ENCODE measurements around the gene TOR1A.
"Not testable (repeated sequence)": the region's sequence is repeated elsewhere in the genome, so short reads cannot be mapped to it uniquely, and the experiment has no call there.

The TOR1A gene

DNA sequence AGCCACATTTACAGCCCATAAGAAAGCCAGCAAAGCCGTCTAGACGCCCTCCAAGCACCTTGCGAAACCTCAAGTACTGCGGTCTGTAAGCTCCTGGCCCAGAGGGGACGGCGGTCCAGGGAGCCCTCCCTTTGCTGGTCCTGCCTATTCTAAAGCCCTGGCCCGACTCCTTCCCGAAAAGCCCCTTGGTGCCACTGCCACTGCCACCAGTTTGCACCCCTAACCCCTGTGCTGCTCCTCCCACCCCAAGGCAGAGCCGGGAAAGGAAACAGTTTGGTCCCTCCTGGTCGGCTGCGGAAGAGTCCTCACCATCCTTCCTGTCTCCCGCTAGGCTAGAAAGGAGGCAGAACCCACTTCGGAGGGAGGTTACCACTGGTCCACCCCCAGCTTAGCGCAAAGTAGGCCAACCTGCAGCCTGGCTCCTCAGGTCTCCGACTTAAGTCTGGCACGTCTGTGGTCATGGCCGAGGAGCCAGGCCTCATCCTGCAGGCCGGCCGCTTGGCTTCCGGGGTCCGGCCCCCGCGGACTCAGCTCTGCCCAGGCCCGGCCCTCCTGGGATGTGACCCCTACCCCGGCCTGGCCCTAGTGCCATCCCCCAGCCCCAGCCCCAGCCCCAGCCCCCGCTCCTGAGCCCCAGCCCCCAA is 916 bp downstream of the TOR1A start:
- no peak for DNase-seq (ENCODE audit: low read depth)

DNA sequence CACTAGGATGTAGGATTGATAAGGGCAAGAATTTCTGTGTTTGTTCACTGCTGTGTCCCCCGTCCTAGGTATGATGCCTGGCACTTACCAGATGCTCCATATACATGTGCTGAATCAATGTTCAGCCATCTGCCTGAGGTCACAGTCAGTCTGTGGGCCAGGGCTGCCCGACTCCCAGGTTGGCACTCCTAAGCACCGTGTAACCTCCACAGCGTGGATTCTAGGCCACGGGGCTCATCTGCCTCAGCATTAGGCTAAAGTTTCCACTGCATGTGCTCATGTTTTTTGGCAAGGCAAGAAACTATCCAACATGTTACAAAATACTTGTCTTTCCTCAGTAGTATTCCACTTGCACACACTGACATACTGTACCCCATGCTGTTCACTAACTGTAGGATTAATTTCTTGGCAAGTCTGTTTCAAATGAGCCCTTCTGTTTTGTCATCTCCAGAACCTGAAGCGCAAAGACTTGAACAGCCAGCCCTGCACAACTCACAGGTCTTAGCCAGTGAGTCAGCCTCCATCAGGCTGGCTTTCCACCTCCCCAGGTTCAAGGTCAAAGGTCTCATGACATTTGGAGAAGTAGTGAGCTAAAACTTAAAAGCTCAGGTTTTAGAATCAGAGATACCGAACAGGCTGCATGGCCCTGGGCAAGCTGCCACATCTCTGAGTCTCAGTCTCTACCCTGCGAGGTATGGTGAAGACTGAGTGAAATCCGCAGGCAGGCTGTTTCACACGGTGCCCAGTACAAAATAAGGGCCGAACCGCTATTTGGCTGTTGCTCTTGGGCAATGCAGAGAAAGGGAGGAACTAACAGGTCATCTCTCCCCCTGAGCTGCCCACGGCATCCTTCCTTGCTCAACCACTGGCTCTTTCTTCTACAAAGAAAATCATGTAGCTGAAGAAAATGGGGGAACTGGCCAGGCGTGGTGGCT is 7.2 kb downstream of the TOR1A start:
- no peak for DNase-seq (ENCODE audit: low read depth)

DNA sequence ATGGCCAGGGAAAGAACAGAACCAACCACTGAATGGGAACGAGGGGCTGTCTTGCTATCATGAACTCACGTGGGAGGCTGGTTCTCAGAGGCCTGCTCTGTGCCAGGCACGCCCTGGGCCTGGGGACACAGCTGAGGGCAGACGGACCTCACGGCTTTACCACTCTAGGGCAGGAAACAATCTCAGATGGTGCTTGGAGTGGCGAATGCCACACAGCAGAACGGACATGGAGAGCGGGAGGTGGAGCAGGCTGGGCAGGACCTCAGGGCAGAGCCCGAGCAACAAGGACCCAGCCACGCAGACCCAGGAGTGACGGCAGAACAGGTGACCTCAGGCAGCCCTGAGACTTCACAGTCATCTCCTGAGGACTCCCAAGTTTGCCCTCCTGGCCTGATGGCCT is 8.7 kb downstream of the TOR1A start:
- no peak for DNase-seq (ENCODE audit: low read depth)

DNA sequence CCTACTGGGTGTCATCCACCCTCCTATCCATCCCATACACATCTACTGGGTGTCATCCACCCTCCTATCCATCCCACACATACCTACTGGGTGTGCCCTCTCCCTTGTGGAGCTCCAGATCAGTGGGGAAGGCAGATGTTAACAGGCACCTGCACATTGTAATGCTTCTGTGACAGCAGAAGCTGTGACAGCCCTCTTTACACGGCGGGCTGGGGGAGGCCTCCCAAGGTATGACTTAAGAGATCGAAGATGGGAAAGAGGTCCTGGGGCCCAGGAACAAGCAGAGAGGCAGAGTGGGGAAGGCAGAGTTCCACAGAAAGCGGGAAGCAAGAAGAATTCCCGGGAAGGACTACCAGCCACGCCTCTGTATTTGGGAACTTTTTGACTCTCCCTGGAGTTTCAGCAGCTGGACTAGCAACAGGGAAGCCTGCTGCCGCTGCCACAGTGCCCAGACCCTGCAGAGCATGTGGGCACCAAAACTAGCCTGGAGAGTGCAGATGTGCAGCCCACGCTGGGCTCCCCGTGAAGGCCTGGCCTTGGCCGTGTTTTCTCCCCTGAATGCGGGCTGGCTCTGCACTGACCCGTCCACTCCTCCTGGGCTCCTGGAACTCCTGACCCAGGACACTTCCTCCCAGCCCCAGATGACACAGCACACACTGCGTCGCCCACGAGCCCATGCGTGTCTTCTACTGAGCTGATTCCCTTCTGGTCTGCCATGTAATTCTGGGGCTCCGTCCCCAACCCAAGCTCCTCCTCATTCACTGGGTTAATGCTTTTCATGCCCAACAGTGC is 9.3 kb downstream of the TOR1A start:
- no peak for DNase-seq (ENCODE audit: low read depth)

DNA sequence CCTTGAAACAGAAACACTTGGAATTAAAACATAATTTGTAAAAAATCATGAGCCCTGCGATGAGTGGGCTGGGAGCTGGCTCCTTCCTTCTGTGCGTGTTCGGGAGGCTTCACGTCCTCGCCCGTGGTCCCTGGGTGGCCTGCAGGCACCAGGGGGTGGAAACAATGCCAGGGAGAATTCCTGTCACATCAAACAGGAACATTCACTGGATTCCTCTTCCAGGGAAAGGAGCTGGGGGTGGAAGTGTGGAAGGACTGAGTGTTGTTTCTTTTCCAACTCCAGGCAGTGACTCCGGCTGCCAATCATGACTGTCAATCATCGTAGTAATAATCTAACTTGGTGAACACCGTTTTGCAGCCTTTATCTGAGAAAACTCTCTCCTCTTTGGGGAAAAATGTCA is 10.3 kb downstream of the TOR1A start:
- DNase-seq (ENCODE audit: low read depth): no peak

DNA sequence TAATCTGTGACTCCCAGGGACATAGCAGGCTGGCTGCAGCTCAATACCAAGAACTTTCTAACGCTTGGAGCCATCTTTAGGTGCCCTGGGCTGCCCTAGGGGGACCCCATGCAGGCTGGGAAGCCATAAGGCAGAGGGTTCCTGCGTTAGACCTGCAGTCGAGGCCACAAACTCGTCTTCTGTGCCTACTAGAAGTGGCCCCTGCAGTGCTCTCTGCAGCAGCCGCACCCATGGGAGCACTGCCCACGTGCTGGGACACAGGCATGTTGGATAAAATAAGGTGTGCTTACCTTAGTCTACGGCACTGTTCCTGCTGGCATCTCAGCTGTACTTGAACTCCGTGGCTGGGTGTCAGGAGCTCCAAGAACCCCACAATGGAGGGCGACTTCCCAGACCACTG is 11.6 kb downstream of the TOR1A start:
- no peak for DNase-seq (ENCODE audit: low read depth)

DNA sequence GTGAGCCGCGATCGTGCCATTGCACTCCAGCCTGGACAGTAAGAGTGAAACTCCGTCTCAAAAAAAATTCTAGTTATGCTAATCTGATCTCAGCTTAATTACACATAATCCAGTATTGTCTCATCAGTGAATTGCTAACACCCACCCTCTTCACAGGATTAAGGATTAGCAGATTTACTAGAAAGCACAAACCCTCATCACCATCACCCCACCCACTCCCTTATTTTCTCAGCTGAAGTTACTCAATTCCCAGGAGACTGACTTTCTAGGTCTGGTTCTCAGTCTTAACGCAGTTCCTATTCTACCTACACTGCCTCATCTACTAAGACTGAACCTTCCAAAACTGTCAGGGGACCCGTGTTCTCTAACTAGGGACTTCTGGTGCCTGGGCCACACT is 12.0 kb downstream of the TOR1A start:
- no peak for DNase-seq (ENCODE audit: low read depth)

DNA sequence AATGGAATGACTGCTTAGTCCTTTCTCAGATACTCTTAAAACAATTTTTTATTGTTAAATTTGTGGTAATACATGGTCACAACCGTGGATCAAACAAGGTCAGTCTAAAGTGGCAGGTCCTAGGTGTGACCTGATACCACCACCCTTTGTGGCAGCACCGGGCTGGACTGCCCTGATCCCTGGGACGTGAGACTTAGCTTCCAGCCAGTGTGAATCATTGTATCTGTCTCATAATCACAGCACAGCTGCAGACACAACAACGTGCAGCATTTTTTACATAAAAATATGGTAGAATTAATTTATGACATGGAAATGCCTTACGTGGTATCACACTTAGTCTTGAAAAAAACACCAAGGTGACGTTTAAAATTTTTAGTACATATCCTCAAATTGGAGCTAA is 13.1 kb downstream of the TOR1A start:
- DNase-seq (ENCODE audit: low read depth): no peak

DNA sequence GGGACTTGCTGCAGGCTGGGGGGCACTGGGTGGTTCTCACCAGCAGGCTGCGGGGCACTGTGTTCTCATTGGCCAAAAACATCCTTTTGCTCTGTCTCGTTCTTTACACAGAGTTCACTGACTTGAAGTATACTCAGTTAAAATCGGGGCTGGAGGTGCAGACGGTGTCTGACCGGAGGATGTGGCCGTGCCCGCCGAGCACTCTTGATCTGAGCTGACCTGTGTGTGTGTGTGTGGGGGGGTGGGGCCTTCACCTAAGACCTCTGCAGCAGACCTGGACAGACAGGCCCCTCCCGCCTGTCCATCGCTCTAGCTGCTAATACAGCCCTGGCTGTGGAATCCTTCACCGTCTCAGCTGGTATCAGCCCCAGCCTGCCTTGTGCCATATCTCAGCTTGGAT is 13.8 kb downstream of the TOR1A start:
- no peak for DNase-seq (ENCODE audit: low read depth)

DNA sequence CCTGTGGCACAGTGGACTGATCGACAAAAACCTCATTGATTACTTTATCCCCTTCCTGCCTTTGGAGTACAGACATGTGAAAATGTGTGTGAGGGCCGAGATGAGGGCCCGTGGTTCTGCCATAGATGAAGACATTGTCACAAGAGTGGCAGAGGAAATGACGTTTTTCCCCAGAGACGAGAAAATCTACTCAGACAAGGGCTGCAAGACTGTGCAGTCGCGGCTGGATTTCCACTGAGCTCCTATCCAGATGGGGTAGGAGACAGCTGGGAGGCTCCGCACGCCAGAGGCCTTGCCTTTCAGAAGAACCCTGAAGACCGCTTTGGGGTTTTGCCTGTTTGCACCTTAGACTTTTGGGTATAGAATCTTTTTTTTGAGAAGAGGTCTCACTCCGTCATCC is 14.6 kb downstream of the TOR1A start:
- DNase-seq (ENCODE audit: low read depth): no peak

DNA sequence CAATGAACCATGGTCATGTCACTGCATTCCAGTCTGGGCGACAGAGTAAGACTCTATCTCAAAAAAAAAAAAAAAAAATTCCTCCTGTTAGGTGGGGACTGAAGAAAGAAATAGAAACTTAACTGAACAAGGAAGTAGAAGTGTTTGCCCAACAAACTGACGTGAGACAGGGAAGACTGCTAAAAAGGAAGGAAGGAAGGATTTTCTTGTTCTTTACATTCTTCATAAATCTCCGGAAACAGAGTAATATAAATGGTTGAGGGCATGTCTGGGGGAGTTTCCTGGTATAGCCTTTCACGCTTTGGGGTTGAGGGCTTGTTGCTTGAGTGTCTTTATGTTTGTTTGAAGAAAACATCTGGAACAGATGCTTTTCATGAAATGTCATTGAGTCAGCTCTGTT is 17.9 kb downstream of the TOR1A start:
- no peak for DNase-seq (ENCODE audit: low read depth)

DNA sequence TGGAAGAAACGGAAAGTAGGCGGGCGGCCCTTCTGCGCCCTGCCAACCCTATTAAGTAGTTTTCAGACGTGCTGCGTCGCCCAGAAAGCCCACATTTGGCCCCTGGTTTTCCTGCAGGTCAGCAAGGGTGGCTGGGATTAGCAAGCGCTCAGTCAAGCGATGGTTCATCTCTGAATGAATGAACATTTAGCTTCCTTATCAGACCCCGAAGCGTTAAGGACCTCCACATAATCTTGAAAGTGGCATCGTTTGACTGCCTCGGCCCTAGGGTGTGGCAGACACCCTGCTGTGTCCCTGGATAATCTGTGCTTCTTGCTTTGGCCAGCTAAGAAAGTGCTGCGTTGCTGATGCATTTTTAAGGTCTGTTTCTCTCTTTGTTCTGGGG is 20.3 kb downstream of the TOR1A start:
- DNase-seq (ENCODE audit: low read depth): no peak

DNA sequence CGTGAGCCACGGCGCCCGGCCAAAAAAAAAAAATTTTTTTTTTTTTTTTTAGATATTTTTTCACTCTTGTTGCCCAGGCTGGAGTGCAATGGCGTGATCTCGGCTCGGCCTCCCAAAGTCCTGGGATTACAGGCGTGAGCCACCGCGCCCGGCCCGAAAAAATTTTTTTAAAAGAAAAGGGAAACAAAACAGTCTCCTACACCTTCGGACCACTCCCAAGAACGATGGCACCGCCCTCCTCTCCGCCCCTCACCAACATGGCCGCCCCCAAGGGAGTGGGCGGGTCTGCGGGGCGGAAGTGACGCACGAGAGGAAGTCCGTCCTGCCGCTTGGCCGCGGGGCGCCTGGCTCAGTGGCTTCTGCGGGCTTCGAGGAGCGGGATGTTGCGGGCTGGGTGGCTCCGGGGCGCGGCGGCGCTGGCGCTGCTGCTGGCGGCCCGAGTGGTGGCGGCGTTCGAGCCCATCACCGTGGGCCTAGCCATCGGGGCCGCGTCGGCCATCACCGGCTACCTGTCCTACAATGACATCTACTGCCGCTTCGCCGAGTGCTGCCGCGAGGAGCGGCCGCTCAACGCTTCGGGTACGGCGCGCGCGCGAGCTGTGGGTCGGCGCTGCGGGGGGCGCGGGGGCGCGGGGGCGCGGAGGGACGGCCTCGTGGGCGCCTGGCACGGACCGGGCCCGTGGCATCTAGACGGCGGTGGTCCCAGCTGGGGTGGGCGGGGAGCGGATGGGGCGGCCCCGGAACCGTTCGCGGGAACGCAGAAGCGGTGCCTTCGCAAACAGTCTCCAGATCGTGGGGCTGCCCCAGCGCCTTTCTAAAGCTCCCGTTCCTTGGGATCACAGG is 20.9 kb downstream of the TOR1A start, which contains the start of gene TOR1B:
Gene TOR1B, plus strand, starts transcription at position 352 of the 843 bp plus-strand sequence. Its CDS starts 29 bp downstream, at position 381.
- DNase-seq (ENCODE audit: low read depth): peak; percentile 88

DNA sequence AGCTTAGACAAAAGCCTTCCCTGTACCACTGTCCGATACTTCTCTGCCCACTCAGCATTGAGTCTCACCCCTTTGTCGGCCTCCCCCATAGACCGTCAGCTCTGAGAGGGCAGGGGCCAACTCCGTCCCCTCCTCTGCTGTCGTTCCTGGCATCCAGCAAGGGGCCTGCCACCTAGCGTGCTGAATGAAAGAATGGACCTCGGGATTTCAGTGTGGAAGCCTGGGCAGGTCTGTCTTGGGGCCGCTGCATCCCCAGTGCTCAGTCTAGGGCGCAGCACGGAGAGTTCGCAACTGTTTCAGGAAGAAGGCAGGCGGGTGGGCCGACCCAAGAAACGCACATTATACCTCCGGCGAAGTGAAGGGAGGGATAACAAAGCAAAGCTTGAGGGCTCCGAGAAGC is 22.4 kb downstream of the TOR1A start:
- no peak for DNase-seq (ENCODE audit: low read depth)

DNA sequence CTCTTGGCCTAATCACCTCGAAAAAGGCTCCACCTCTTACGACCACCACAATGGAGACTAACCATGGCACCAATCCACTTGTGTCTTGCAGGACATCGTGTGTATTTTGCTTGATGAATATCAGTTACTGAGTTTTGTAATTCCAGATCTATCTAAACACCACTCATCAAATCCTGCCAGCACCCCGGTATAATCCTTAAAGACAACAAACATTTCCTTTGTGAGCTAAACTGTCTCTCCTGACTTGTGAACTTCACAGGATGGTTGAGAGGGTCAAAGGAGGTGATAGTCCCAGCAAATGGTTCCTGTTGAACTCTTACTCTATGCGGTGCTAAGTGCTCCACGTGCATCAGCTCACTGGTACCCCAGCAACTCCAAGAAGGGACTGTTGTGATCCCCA is 25.0 kb downstream of the TOR1A start:
- no peak for DNase-seq (ENCODE audit: low read depth)

DNA sequence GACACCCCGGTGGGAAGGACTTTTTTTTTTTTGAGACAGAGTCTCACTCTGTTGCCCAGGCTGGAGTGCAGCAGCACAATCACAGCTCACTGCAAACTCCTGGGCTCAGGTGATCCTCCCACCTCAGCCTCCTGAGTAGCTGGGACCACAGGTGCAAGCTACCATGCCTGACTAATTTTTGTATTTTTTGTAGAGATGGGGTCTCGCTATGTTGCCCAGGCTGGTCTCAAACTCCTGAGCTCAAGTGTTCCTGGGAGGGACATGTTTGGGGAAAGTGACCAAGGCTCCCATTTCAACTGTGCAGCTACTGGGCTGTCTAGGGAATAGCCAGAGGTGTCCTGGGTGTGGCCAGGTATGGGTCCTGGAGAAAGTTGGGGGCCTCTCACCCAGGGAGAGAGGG is 27.9 kb downstream of the TOR1A start:
- DNase-seq (ENCODE audit: low read depth): not testable (repeated sequence)

DNA sequence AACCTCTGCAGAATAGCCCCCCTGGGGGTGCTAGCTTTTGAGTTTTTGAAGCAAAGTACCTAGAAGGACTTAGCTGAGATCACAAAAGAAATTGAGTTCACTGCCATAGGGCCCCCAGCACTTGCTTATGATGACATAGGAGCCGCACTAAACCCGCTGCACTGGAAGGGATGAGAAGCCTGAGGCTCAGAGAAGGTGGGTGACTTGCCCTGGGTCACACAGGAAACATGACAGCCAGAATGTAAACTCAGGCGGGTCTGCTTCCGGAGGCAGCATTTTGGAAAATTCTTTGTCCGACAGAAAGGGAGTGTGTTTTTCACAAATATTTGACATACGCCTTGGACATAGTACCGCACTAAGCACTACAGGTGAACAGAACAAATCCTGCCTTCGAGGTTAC is 29.4 kb downstream of the TOR1A start:
- DNase-seq (ENCODE audit: low read depth): no peak

DNA sequence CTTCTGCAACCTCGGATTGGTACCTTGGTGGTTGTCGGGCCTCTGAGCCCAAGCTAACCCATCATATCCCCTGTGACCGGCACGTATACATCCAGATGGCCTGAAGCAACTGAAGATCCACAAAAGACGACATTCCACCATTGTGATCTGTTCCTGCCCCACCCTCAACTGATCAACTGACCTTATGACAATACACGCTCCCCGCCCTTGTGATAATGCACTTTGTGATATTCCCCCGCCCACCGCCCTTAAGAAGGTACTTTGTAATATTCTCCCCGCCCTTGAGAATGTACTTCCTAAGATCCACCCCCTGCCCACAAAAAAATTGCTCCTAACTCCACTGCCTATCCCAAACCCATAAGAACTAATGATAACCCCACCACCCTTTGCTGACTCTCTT is 37.5 kb downstream of the TOR1A start:
- DNase-seq (ENCODE audit: low read depth): no peak

DNA sequence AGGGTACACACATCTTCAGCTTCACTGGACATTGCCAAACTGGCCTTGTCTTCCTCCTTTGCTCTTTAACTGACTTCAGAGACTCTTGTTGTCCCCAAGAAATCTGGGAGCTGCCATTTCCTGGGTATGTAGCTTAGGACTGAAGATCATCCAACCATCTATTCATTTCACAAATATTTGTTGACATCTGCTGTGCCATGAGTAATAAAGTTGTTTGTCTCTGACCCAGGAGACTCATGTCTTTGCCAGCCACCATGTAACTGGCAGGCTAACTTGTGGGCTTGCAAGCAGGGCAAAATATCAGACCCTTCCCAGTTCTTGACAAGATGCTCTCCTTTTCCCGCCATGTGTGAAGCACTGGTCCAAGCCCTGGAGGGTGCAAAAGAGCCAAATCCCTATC is 38.1 kb downstream of the TOR1A start:
- no peak for DNase-seq (ENCODE audit: low read depth)

DNA sequence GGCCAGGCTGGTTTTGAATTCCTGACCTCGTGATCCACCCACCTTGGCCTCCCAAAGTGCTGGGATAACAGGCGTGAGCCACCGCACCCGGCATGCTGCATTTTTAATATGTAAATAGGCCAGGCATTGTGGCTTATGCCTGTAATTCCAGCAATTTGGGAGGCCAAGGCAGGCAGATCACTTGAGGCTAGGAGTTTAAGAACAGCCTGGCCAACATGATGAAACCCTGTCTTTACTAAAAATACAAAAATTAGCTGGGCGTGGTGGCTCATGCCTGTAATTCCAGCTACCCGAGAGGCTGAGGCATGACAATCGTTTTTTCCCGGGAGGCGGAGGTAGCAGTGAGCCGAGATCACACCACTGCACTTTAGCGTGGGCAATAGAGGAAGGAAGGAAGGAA is 39.0 kb downstream of the TOR1A start:
- not testable (repeated sequence) for DNase-seq (ENCODE audit: low read depth)

DNA sequence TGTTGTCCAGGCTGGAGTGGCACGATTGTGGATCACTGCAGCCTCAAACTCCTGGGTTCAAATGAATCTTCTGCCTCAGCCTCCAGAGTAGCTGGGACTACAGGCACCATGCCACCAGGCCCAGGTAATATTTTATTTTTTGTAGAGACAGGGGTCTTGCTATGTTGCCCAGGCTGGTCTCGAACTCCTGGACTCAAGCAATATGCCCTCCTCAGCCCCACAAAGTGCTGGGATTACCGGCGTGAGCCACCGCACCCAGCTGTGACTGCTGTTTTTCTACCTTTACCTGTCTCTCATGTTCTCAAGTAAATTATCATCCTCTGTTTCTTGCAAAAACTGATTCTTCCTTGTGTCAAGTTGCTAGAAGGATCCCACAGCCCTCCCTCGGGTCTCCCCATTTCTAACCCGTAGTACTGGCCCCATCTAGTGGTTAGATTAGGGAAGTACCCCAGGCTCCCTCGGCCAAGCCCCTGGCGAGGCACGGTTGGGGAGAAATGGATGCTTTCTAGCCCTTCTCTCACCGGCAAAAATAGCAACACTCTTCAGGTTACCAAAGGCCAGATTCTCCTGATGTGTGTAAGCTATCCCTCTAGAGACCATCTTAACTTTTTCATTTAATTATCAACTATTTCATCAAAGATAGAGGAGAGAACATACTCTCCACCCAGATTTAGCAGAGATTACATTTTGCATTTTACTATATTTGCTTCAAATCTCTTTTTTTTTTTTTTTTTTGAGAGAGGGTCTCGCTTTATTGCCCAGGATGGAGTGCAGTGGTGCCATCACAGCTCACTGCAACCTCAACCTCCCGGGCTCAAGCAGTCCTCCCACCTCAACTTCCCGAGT is 40.2 kb downstream of the TOR1A start:
- peak; percentile 23 for DNase-seq (ENCODE audit: low read depth)

Measured in T-helper 22 cell (primary cell).